ENCODE results near the gene TXNRD2.

GRCh38 chr22:19879246-19879570 is 62.4 kb downstream of the TXNRD2 start:
- no peak for TF ChIP-seq CTCF (IDR thresholded peaks at IDR 0.05)
- no peak for TF ChIP-seq EZH2 (IDR thresholded peaks at IDR 0.05)
- no peak for TF ChIP-seq EZH2phosphoT487 (IDR thresholded peaks at IDR 0.05)
